NCI-H2029 treated with DMSO at 0.1 percent for 48 hours (cell line): ENCODE measurements around the gene CACNA1E.

Experiments used
- DNase-seq: peaks from one replicate; lab custom pipeline; 2025; lab: John Stamatoyannopoulos, UW

CACNA1E gene

DNA sequence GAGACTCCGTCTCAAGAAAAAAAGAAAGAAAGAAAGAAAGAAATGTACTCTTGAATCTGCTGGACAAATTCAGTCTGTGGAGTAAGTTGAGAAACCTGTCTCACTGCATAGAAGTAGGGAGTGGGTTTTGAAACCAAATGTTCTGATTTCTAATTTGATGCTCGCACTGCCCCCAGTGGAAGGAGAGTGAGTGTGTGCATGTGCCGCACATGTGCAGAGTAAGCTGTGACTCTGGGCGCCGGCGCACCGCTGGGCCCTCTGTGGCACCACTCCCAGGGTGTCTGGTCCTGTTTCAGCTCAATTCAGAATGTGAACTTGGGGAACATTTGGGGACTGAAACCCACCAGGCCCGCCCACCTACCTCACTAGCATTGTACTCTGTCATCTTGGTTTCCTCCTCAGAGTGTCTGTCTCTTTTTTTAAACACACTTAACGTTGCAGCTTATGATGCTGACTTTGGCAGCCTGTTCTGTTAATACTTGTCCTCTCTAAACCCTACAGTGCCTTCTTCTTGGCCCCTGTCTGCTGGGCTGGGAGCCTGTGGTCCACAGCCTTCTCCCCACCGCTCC lies 104.6 kb downstream of the CACNA1E start:
- DNase-seq: no peak

DNA sequence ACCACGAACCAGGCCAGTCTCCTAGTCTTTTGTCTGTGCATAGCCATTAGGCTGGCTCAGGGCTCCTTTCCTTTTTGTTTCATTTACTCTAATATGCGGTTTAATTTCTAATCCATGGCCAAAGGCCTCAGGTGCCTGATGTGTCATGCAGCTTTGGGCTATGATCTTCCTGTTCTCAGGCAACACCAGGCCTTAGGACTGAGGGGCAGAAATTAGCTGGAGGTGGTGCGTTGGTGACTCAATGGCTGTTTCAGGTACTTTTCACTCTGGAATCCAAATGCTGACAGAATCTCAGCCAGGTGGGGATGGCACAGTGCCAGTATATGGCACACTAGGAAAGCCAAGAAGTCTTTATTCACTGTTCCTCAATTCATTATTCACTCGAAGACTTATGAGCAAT lies 105.3 kb downstream of the CACNA1E start:
- no peak for DNase-seq

DNA sequence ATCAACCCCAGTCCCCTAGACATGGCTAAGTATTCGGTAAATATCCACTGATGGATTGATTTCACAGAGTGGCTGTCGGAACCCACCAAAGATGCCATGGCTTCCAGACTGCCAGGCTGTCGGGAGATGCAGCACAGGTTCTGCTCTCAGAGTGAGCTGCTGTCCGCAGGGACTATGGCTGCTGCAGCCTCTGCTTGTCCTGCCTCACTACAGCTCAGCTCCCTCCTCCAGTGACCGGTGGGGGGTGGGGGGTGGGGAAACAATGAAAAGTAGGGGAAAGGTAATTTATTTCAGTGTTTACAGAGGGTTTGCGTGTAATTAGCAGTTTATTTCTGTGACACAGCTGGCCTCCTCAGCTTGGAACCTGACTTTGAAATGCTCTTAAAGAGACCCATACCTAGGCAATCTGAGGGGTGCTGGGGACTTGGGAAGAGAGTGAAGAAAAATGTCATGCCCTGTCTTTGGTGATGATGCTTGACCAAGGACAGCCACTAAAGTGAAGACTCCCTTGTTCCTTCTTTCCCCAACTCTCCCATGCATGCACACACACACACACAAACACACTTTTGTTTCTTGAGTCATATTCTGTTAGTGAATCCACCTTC lies 109.0 kb downstream of the CACNA1E start:
- no peak for DNase-seq

GRCh38 chr1:181593042-181593441 lies 109.7 kb downstream of the CACNA1E start:
- no peak for DNase-seq

DNA sequence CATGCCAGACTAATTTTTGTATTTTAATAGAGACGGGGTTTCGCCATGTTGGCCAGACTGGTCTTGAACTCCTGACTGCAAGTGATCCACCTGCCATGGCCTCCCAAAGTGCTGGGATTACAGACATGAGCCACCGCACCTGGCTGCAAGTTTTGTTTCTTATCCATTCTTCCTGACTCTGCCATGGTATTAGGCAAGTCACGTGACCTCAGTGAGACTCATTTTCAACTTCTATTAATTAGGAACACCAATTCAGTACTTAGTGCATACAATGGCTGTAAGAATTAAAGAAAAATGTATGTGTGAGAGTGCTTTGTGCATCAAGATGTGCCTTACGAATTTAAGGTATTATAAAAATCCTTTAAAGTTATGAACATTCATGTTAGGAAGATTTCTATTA lies 111.2 kb downstream of the CACNA1E start:
- no peak for DNase-seq

GRCh38 chr1:181595234-181595633 lies 111.9 kb downstream of the CACNA1E start:
- no peak for DNase-seq

DNA sequence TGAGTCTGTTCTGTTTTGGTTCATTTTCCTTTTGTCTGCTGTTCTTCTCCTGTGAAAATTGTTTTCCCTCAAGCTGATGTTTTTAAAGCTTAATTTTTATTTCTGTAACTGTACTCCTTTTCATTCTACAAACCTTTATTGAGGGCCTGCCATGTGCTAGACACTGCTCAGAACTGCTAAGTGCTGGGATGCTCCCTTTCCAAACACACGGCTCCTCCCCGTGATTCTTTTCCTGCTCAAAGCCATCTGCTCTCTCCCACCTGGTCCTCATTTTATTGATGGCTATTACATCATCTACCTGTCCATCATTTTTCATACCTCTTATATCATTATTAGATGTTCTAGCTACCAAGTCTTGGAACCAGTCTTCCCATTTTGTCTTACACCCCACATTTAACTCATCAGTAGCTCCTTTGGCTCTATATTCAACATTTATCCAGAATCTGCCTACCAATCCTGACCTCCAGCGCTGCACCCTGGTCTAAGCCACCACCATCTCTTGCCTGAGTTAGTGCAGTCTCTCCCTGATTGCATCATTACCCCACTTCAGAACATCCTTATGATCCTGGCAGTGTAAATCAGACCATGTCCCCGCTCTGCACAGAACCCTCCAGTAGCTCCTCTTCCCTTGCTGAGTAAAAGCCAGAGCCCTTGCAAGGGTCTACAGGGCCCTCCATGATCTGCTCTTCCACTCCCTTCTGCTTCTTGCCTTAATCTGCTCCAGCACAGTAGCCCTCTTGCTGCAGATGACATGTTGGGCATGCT lies 118.1 kb downstream of the CACNA1E start:
- no peak for DNase-seq

GRCh38 chr1:181603735-181604410 lies 120.6 kb downstream of the CACNA1E start:
- no peak for DNase-seq

DNA sequence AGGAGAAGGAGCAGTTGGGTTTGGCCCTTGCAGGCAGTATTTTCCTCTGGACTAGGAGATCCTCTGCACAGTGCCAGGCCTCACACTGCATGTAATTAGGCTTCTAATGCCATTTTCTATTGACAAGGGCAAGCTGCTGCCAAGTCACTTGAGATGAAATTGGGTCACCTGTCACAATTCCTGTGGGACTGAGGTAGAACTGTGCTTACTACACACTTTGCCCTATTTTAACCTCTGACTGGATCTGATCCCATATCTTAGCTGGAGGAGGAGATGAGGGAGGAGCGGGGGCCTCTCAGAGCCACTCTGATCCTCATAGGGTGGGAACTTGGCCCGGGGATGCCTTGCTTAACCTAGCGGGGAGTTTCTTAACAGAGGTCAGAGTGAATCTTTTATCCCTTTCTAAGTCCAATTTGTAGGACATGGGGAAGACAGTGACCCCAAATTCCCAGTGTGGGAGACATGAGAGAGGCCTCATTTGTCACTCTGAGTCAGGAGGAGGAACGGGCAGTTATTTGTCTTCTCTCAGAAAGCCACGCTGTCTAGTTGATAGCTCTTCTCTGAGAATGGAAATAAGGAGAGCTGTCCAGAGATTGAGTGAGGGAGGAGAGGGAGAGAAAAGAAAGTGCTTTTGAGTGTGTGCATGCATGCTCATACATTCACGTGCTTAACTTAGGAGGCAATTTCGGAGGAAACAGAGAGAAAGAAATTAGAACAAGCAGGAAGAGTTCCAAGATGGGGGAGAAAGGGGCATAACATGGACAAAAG lies 121.3 kb downstream of the CACNA1E start:
- DNase-seq: peak; percentile 14

GRCh38 chr1:181607524-181607923 lies 124.2 kb downstream of the CACNA1E start:
- no peak for DNase-seq

DNA sequence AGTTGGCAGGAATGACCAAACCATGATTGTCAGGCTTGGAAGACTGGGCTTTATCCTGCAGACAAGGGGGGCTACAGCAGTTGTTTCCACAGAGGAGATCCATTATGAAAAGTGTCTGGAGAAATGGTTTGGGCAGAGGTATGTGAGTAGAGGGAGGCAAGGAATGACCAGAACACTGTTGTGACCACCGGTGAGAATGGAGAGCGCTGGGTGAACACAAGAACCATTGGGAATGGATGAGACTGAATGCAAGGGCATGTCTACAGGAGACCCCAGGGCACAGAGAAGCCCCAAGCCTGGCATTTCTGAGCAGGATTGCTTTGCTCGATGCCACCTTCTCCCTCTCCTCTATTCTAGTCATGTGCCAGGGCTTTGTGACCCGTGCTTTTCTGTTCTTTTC lies 125.1 kb downstream of the CACNA1E start:
- DNase-seq: no peak

DNA sequence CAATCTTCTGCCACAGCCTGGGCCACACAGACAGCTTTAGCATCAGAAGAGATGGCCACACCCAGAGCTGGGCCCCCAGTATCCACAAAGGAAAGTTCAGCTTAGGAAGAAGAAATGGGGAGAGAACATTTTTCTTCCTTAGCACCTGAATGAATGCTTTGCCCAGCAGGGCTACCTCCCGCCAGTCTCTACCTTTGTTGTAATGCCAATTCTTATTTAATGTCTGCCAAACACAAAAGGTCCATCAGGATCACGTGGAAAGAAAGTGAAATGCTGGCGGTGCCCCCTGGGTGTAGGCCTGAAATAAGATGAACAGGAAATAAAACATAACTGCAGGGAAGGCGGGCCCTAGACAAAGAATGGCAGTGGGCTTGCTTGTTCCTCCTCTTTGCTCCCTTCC lies 125.6 kb downstream of the CACNA1E start:
- DNase-seq: no peak

DNA sequence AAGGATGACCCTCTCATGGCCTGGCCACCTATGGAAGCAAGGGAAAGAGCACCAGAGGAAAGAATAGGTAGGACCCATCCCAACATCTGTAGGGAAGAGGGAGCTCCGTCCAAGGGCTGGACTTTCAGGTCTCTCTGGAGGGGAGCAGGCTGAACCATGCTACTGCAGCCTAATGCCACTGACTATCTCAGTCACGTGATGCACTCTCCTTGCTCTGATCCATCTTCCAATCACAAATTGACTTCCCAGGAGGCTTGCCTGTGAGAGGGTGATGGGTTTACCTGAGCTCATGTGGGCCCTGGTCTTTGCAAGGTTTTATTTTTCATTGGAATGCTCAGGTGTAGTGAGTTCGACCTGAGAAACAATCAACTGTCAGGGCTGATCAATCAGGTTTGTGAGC lies 128.8 kb downstream of the CACNA1E start:
- DNase-seq: no peak

DNA sequence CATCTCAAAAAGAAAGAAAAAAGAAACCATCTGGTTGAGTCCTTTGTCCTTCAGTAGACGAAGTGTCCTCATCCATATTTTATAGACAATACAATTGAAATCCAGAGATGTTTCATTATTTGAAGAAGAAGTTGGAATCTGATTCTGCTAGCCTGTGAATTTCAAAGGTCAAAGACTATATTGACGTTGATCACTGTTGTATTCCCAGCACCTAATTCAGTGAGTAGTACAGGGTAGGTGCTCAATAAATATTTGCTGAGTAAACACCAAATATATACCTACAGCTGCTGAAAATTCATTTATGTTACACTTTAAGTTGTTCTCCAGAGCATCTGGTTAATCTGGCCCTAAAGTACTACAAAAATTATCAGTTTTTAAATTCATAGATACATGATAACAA lies 135.2 kb downstream of the CACNA1E start:
- no peak for DNase-seq

DNA sequence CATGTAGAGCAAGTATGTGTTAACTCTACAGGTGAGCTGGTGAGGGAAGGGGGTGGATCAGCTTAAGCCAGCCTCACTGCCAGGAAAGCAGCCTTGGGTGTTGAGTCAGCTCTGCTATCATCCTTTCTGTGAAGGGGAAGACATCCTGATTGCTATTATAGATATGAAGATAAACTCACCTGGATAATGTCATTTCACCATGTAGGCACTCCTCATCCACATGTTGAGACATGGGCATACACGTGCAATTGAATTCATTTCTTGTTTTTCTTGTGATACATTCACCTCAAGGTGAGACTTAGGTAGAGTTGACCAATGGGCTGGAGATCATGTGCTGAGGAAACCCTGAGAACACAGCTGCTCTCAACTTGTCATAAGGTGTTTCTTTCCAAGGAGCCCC lies 136.9 kb downstream of the CACNA1E start:
- DNase-seq: no peak

DNA sequence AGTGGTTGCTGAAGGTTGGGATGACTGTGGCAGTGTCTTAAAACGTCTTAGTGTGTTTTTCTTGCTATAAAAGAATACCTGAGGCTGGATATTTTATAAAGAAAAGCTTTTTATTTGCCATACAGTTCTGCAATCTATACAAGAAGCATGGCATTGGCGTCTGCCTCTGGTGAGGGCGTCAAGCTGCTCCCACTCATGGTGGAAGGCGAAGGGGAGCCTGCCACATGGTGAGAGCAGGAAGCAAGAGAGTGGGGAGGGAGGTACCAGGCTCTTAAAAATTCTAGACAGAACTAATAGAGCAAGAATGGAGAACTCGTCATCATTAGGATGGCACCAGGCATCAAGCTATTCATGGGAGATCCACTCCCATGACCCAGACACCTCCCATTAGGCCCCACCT lies 140.5 kb downstream of the CACNA1E start:
- DNase-seq: no peak

- DNase-seq: no peak
These were observed 143.1 kb downstream of the CACNA1E start for GRCh38 chr1:181626279-181626938.

- no peak for DNase-seq
These were observed 147.1 kb downstream of the CACNA1E start for GRCh38 chr1:181630398-181630797.

DNA sequence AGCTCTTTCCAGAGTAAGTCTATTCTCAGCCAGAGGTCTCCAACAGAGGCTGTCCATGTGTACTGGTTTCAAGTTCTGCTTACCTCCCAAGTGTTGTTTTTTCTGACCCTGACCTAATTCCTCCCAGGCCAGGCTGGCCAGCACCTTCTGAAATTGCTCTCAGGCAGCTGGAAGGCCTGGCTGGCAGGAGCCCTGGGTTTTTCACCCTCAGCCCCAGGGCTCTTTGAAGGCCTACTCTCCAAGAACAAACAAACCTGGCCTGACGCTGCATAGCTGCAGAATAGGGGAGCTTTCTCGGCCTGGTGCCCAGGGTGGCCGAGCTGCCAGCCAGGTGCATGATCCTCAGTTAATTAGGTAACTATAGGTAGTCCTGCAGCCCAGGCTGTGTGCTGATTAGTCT lies 147.5 kb downstream of the CACNA1E start:
- DNase-seq: peak; percentile 10

GRCh38 chr1:181632492-181632891 lies 149.2 kb downstream of the CACNA1E start:
- DNase-seq: no peak

- DNase-seq: no peak
These were observed 149.6 kb downstream of the CACNA1E start for GRCh38 chr1:181632960-181633359.

DNA sequence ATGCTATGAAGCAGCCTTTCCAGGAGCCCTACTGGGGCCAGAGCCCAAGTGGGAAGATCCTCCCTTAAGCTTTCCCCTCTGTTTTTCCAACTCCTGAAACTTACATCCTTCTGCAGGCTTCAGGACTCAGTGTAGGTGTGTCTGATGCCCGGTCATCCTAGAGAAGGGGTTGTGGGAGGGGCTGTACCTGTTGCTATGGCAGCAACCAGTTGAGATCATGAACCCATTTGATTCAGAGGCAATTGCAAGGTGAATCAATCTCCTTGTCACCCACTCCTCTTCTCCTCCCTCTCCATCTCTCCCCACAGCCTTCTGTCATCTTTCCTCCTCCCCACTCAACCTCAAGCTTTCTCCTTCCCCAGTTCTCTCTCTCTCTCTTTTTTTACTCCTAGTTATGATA lies 151.8 kb downstream of the CACNA1E start:
- no peak for DNase-seq
